GM21529 (cell line): ENCODE results near the gene NEB.
"Not testable (repeated sequence)": the region's sequence is repeated elsewhere in the genome, so short reads cannot be mapped to it uniquely, and the experiment has no call there.

ENCODE experiments used
- ATAC-seq: cut with Tn5 transposase; IDR thresholded peaks from one replicate; pipeline ENCODE4 v1.9.1; 2021; ENCODE audit not compliant: unreplicated experiment

Gene NEB

GRCh38 chr2:151654085-151654484 is 80.2 kb downstream of the NEB start:
- no peak for ATAC-seq

- no peak for ATAC-seq
These were observed 83.0 kb downstream of the NEB start for GRCh38 chr2:151651274-151651673.

DNA sequence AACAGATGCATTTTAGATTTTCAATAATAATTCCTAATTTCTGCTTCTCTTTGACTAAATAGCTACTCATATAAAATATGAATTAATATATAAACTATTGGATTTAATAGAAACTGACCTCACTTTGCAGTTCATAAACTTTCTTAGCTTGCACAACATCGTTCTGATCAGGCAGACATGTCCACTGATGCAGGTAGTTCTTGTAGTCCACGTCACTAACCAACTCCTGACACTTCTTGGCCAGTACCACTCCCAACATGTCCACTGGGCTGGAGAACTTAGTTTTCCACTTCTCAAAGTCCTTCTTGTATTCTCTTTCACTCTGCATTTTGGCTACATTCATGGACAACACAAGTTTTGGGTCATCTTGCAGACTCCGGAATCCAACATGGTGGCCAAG is 83.8 kb downstream of the NEB start:
- no peak for ATAC-seq

DNA sequence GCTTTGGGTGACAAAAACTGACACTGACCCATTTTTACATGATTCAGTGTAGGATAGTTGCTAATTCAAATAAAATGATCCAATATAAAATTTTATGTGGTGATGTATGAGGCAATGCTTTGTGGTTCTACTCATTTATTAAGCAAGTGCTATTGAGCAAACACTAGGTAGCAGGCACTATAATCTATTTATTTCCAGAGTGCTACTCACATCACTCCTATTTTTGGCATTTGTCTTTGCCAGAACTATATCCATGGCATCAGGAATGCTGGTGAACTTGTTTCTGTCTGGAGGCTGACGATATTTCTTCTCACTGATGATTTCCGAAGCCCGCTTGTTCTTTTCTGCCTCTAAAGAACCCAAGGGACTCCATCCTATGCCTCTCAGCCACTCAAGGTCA is 84.3 kb downstream of the NEB start:
- no peak for ATAC-seq

- no peak for ATAC-seq
These were observed 84.9 kb downstream of the NEB start for GRCh38 chr2:151649400-151649799.

DNA sequence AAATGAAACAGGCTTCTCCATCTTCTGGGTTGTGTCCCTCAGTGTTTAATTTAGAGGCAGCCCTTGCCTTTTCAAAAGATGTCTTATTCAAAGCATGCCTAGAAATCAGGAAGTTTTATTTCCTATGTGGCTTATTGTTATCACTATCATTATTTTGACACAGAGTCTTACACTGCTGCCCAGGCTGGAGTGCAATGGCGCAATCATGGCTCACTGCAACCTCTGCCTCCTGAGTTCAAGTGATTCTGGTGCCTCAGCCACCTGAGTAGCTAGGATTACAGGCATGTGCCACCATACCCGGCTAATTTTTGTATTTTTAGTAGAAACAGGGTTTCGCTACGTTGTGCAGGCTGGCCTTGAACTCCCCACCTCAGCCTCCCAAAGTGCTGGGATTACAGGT is 87.8 kb downstream of the NEB start:
- not testable (repeated sequence) for ATAC-seq

- no peak for ATAC-seq
These were observed 89.7 kb downstream of the NEB start for GRCh38 chr2:151644580-151644979.

DNA sequence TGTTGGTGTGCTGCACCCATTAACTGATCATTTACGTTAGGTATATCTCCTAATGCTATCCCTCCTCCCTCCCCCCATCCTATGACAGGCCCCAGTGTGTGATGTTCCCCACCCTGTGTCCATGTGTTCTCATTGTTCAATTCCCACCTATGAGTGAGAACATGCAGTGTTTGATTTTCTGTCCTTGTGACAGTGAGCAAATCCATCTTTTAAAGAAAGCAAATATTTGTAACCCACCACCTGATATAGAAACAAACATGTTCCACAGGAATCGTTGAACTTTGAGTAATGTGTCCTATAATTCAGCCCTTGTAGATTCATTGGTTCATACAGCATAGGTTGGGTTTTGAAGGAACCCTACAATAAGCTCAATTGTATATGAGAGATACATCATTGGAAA is 92.4 kb downstream of the NEB start:
- not testable (repeated sequence) for ATAC-seq

GRCh38 chr2:151640087-151640486 is 94.2 kb downstream of the NEB start:
- no peak for ATAC-seq

DNA sequence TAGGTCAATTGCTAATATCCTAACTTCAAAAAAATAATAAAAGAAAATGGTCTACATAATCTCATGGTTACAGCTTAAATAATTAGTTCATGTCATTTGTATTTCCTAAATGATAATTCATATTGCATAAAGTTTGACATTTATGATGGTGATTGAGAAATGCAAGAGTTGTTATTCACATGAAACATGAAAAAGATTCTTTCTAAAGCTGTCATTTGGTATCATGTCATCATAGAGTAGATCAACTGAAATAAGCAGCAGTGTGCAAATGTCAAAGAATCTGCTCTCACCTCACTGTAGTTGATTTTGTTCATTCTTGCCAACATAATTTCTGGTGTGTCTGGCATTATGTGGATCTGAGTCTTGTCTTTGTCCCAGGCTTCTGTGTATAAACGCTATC is 95.3 kb downstream of the NEB start:
- no peak for ATAC-seq

DNA sequence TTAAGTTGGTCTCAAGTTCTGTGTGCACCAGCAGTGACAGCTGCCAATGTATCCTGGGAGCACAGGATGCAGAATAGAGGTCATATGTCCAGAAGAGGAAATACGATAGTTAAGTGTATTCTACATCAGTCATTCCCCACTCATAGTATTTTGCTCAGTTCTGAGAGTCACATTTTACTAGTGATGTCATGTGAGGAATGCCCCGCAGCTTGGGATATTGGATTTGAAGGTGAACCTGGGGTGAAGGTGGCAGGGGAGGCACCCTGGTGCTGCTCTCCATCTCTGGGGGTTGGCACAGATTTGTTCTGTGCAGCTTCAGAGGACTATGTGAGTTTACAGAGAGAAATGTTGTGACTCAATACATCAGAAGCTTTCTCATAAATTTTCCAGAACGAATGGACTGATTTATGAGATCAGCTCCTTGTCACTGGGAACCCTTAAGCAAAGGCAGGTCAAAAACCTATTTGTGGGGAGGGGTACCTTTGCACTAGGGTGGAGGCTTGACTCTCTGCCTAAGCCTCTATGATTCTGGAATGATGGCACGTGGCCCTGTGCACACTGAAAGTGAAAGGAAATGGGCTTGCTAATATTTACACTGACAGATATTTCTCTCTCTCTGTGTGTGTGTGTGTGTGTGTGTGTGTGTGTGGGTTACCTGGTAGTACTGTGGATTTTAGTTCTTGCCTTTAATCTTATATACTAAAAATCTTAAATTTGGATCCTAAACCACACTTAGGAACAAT is 95.9 kb downstream of the NEB start:
- peak; percentile 69 for ATAC-seq

GRCh38 chr2:151637271-151637781 is 97.0 kb downstream of the NEB start:
- ATAC-seq, result peak; percentile 73

DNA sequence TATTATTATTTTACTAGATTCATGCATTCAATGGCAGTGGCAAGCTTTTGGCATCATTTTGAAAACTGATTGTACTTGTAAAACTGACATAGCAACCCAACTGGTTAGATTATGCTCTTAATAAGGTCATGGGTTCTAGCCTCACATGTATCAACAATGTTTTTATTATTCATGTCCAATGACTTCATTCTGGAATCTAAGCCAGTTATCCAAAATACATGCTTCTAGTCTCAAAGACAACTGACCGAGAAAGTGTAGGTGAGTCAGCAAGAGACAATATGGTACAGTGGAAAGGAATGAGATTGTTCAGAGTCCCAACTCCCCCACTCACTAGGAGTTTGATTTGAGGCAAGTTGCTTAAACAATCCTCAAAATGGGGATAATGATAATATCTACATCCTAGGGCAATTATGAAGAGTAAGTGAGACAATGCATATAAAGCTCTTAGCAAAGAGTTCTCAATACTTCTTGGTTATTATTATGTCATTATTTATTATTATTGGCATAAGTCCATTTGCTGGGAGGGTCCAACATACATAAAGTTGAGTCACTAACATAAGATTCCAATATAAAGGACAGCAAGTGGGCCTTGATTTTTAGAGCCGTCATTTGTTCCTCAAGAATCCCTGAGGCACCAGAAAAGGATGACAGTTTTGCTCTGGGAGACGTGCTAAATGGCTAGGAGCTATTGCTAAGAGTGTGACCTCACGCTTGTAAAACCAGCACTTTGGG is 99.4 kb downstream of the NEB start:
- ATAC-seq, result no peak

DNA sequence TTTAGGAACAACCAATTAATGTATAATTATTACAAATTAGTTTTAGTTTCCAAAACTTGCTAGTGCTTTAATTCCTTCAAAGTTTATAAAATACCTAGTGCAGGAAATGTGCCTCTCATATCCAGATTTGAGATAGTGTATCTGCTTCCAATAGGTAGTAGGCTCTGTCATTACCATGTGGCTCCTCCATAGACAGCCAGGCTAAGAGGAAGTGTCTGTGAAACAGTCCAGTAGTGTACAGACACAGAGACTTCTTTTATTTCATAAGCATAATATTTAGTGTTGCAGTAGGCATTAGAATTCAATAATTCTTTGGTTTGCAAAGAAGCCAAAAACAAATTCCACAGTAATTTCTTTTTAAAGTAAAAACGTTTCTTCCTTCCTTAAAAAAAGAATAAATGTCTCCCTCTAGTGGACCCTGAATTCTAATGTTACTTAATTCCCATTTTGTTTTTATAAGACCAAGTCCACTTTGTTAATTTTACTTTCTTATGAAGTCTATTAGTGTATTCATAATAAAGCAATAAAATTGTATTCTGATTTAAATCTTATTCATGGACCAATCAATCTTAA is 101.2 kb downstream of the NEB start:
- ATAC-seq, result no peak

- no peak for ATAC-seq
These were observed 103.9 kb downstream of the NEB start for GRCh38 chr2:151630372-151630771.

DNA sequence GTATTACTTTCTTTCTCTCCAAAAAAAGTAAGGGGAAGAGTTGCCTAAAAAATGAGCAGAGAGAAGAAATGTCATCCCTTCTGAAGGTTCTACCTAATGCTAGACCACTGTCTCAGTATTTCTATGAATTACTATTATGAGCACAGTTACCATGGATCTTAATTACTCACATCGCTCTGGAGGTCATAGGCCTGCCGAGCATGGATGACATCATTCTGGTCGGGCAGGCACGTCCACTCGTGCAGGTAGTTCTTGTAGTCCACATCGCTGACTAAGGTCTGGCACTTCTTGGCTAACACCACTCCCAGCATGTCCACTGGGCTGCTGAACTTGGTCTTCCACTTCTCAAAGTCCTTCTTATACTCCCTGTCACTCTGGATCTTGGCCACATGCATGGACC is 106.9 kb downstream of the NEB start:
- ATAC-seq, result no peak

- ATAC-seq, result no peak
These were observed 110.0 kb downstream of the NEB start for GRCh38 chr2:151624271-151624670.

DNA sequence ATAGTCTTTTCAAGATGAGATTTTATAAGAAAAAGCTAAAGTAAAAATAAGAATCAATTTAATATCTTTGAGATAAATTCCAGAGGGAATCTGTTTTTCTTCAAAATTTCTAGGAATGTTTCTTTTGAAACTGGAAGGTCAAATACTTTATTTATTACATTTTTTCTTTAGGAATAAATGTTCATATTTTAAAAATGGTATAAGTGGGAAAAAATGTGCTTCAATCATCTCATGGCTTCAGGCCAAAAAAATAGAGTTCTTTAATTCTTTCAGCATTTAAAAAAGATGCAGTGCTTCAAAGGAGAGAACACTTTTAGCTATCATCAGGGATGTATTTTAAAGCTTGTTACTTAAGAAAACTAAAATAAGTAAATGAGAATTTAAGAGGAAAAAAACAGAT is 110.6 kb downstream of the NEB start:
- ATAC-seq, result no peak

- ATAC-seq, result no peak
These were observed 113.5 kb downstream of the NEB start for GRCh38 chr2:151620761-151621160.

- no peak for ATAC-seq
These were observed 114.8 kb downstream of the NEB start for GRCh38 chr2:151619337-151619989.

DNA sequence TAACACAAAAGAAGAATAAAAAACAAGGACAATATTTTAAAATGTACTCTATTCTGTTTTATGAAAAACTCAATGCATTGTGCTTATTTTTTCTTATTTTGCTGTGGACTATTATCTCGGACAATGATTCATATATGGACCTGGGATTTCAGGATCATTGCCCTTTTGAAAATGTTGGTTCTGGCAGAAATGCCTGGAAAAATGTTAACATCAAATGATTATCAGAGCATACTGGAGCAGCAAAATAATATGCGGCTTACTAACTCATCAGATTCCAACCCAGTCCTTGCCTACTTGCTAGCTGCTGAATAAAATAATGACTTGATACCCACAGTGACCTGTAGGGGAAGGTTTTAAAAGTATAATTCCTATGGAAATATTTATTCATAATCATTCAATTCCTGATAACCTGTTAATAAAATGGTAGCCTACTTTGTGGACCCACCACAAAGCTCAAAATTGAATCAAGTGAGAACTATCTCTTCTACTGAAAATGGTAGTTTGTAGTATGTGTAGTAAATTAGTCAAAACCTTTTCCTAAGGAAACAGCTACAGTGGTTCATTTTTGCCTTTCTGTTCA is 117.4 kb downstream of the NEB start:
- no peak for ATAC-seq
